HepG2 (cell line): ENCODE data around the gene POLDIP3. TPM values are rescaled to one million over a fixed set of nuclear protein-coding genes. Genes with fewer than 3 reads are reported as not detected.
A peak's percentile ranks its signal among the peaks of the same experiment; 100 is the strongest.
"Not testable (repeated sequence)": the region's sequence is repeated elsewhere in the genome, so short reads cannot be mapped to it uniquely, and the experiment has no call there.

Source experiments
- ATAC-seq: fragments of 200-7000 bp; cut with Tn5 transposase; 3 replicates; pipeline ENCODE4 v1.9.1; 2020; ENCODE audit warnings: mild to moderate bottlenecking, moderate library complexity
- BruUV-seq: library from RNA; stranded (reverse); fragments of 400-500 nt; replicated peaks from 2 replicates; lab custom pipeline; 2021; lab: Mats Ljungman, UMichigan
- CTCF ChIA-PET: fragments of 300-600 bp; formaldehyde crosslinking; extraction: SDS; loops from one replicate; lab custom pipeline; 2021; ENCODE audit warnings: low total read pairs, inconsistent platforms, low intra/inter-chr PET ratio; lab: Yijun Ruan, JAX
- POLR2A ChIA-PET: fragments of 350-600 bp; sonication (Branson Sonifier 250); formaldehyde crosslinking; loops from one replicate; lab custom pipeline; 2020; ENCODE audit warnings: antibody characterized with exemption, inconsistent platforms; lab: Yijun Ruan, JAX
- DNase-seq: peaks from one replicate; pipeline ENCODE4 v3.0.0-alpha.2; 2015; ENCODE audit warnings: low spot score
- FAIRE-seq: peaks from 3 replicates; lab custom pipeline; 2011; peaks lifted over from hg19 to GRCh38; lab: Jason Lieb, UNC
- H2AFZ ChIP-seq: one replicate; pipeline ENCODE4 v1.6.1; 2011; ENCODE audit warnings: low read length, inconsistent platforms
- H3K27ac ChIP-seq: fragments of 300-600 bp; 3 replicates; pipeline ENCODE4 v1.8.0; 2011; ENCODE audit warnings: mixed run types, mild to moderate bottlenecking, mixed read lengths, low read length, inconsistent platforms; ENCODE audit not compliant: insufficient read depth; ENCODE audit errors: extremely low read length
- H3K27me3 ChIP-seq, 2 experiments: fragments of 200-600 bp in 1 of 2; 2 replicates in 1 of 2; 3 replicates in 1 of 2; pipeline versions ENCODE4 v1.6.0 to v1.8.0; 2011; ENCODE audit warnings: low read length in 2 of 2, mild to moderate bottlenecking in 2 of 2, moderate library complexity in 2 of 2, inconsistent platforms in 1 of 2; ENCODE audit not compliant: insufficient read depth in 2 of 2, control insufficient read depth in 1 of 2
- H3K36me3 ChIP-seq, 2 experiments: fragments of 200-600 bp in 1 of 2; replicated peaks in 1 of 2; 2 replicates in 1 of 2; 3 replicates in 1 of 2; pipeline versions ENCODE4 v1.5.1 to v1.8.0; 2011; ENCODE audit warnings: low read length in 2 of 2, inconsistent platforms in 1 of 2; ENCODE audit not compliant: insufficient read depth in 2 of 2, control insufficient read depth in 1 of 2
- H3K4me1 ChIP-seq: 2 replicates; pipeline ENCODE4 v1.5.1; 2012; ENCODE audit warnings: low read length, inconsistent platforms; ENCODE audit not compliant: insufficient read depth
- H3K4me2 ChIP-seq: 2 replicates; pipeline ENCODE4 v1.6.0; 2011; ENCODE audit warnings: low read depth, low read length, inconsistent platforms
- H3K4me3 ChIP-seq, 3 experiments: fragments of 200-600 bp in 1 of 3; sonication (generic), shearing (Covaris generic) in 1 of 3; replicated peaks in 1 of 3; 2 replicates each; pipeline ENCODE4 v1.5.1; 2011 to 2016; ENCODE audit warnings: low read length in 3 of 3, inconsistent platforms in 2 of 3, low read depth in 2 of 3, mild to moderate bottlenecking in 2 of 3, control low read depth in 1 of 3, mixed read lengths in 1 of 3; ENCODE audit not compliant: insufficient read depth in 1 of 3
- H3K79me2 ChIP-seq: one replicate; pipeline ENCODE4 v1.6.1; 2011; ENCODE audit warnings: low read length, inconsistent platforms; ENCODE audit not compliant: insufficient read depth
- H3K9ac ChIP-seq: 2 replicates; pipeline ENCODE4 v1.6.0; 2011; ENCODE audit warnings: mild to moderate bottlenecking, low read depth, low read length, inconsistent platforms; ENCODE audit not compliant: insufficient read depth
- H3K9me3 ChIP-seq: 2 replicates; pipeline ENCODE4 v1.5.1; 2012; ENCODE audit warnings: mild to moderate bottlenecking, low read length
- H4K20me1 ChIP-seq: 2 replicates; pipeline ENCODE4 v1.6.0; 2011; ENCODE audit warnings: inconsistent platforms, mild to moderate bottlenecking, low read length, moderate library complexity; ENCODE audit not compliant: insufficient read depth
- KLF11 ChIP-seq: IDR thresholded peaks from 2 replicates; pipeline ENCODE4 v1.6.1; 2016; ENCODE audit warnings: missing compliant biosample characterization
- NCOA1 ChIP-seq: sonication (generic); formaldehyde crosslinking; IDR thresholded peaks from 2 replicates; pipeline ENCODE4 v1.9.0; 2021; ENCODE audit warnings: missing genetic modification reagents
- NR2F6 ChIP-seq, 2 experiments: IDR thresholded peaks; 2 replicates each; pipeline ENCODE4 v1.6.1; 2016; ENCODE audit warnings: antibody characterized with exemption in 1 of 2, mild to moderate bottlenecking in 1 of 2
- PPARG ChIP-seq: conservative IDR thresholded peaks from 2 replicates; pipeline ENCODE4 v1.6.1; 2016; ENCODE audit warnings: missing biosample characterization, missing genetic modification reagents
- SOX13 ChIP-seq, 3 experiments: fragments of 450-650 bp in 1 of 3; sonication (generic) in 1 of 3; formaldehyde crosslinking in 1 of 3; IDR thresholded peaks in 2 of 3; conservative IDR thresholded peaks in 1 of 3; 2 replicates each; pipeline versions ENCODE4 v1.5.0 to v1.6.1; 2016 to 2020; ENCODE audit warnings: antibody characterized with exemption in 1 of 3, mild to moderate bottlenecking in 1 of 3, missing compliant biosample characterization in 1 of 3, missing genetic modification reagents in 1 of 3, moderate library complexity in 1 of 3
- SOX6 ChIP-seq, 2 experiments: fragments of 450-650 bp in 1 of 2; sonication (generic) in 1 of 2; formaldehyde crosslinking in 1 of 2; IDR thresholded peaks; 2 replicates each; pipeline versions ENCODE4 v1.4.0 to v1.6.1; 2017 to 2020; ENCODE audit warnings: antibody characterized with exemption in 1 of 2, mild to moderate bottlenecking in 1 of 2, missing genetic modification reagents in 1 of 2
- ZNF331 ChIP-seq: sonication (generic); formaldehyde crosslinking; IDR thresholded peaks from 2 replicates; pipeline ENCODE4 v1.4.0; 2020; ENCODE audit warnings: missing genetic modification reagents
- ZNF468 ChIP-seq: sonication (generic); formaldehyde crosslinking; IDR thresholded peaks from 2 replicates; pipeline ENCODE4 v1.8.0; 2022; ENCODE audit warnings: mild to moderate bottlenecking, moderate library complexity, missing genetic modification reagents
- WGBS: methylation state at CpG from one replicate; pipeline ENCODE4 v1.1.6; 2017; ENCODE audit warnings: low lambda C conversion rate; 5-methylcytosine and 5-hydroxymethylcytosine counted together
- in situ Hi-C: cut with HindIII; loops from 2 replicates; pipeline ENCODE4 v1.10.0; 2017; ENCODE audit warnings: low pct_unique_long_range_greater_than_20kb; ENCODE audit not compliant: extremely low pct_ligation_motif_present
- intact Hi-C: fragments of 100-400 bp; cut with micrococcal nuclease; formaldehyde crosslinking; loops from one replicate; pipeline ENCODE4 v1.10.0; 2022; ENCODE audit not compliant: unreplicated experiment
- polyA plus RNA-seq, 8 experiments: library from polyadenylated mRNA; depleted of rRNA in 3 of 8; stranded (reverse) in 7 of 8; unstranded in 1 of 8; fragments of >200 nt; fragmentation: Illumina TruSeq in 4 of 8; extraction: Trizol in 4 of 8; gene quantifications; 2 replicates each; pipeline versions ENCODE4 v1.2.1 to v1.2.3, GENCODE V29; 2011 to 2016; ENCODE audit warnings: low read depth in 4 of 8, missing spikeins in 1 of 8, mixed read lengths in 1 of 8; ENCODE audit not compliant: insufficient read depth in 1 of 8
- total RNA-seq, 5 experiments: library from RNA; depleted of rRNA; stranded (reverse); fragments of >200 nt; fragmentation: Illumina TruSeq; extraction: Trizol; gene quantifications; 2 replicates each; pipeline ENCODE4 v1.2.3, GENCODE V29; 2016; ENCODE audit warnings: low read depth in 1 of 5
- TF ChIP-seq, protein P1 (sequence below): IDR thresholded peaks from 2 replicates; pipeline ENCODE4 v1.6.1; 2012; ENCODE audit warnings: inconsistent platforms

Gene POLDIP3
- total and polyA plus RNA-seq, 2 of the 13 experiments (the other 11 are each of a cell fraction or from before 2014, with no cell fraction given) = 45.8 to 47.4 TPM

- TF ChIP-seq, protein P1, sequence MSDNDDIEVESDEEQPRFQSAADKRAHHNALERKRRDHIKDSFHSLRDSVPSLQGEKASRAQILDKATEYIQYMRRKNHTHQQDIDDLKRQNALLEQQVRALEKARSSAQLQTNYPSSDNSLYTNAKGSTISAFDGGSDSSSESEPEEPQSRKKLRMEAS = peak; percentile 44; the same call in 1 of the 2 replicates
- no peak for TF ChIP-seq KLF11 (CRISPR knock-in tag)
- 0 out of 2 replicates have a peak, but pooled peaks have one; percentile 37 for TF ChIP-seq PPARG (CRISPR knock-in tag)
- TF ChIP-seq NR2F6 (IDR thresholded peaks at IDR 0.05) = no peak
- peak; percentile 68 for TF ChIP-seq NR2F6 (CRISPR knock-in tag; IDR thresholded peaks at IDR 0.05)
- no peak for TF ChIP-seq NCOA1 (CRISPR knock-in tag)
- no peak for TF ChIP-seq ZNF468 (CRISPR knock-in tag)
- TF ChIP-seq SOX6 (IDR thresholded peaks at IDR 0.05) = no peak
- peak; percentile 48; the same call in 1 of the 2 replicates for TF ChIP-seq SOX6 (CRISPR knock-in tag; IDR thresholded peaks at IDR 0.05)
- 0 out of 2 replicates have a peak, but pooled peaks have one; percentile 30 for TF ChIP-seq ZNF331
- TF ChIP-seq SOX13 (IDR thresholded peaks at IDR 0.05) = no peak
- peak in 1 of 2 experiments; percentile 72; a peak in 2 of 4 replicates for TF ChIP-seq SOX13 (CRISPR knock-in tag; conservative IDR thresholded peaks at IDR 0.05 in 1 of 2, IDR thresholded peaks at IDR 0.05 in 1 of 2)
These were observed 70.0 kb downstream of the POLDIP3 start (continued) for GRCh38 chr22:42544686-42545085.

GRCh38 chr22:42539236-42539771 is 75.4 kb downstream of the POLDIP3 start:
- intact Hi-C loops, in situ Hi-C loops, DNase-seq, POLR2A ChIA-PET, H3K27me3 ChIP-seq, H3K9me3 ChIP-seq, H4K20me1 ChIP-seq, CTCF ChIA-PET, H3K36me3 ChIP-seq, H2AFZ ChIP-seq, H3K9ac ChIP-seq, H3K27ac ChIP-seq, H3K4me3 ChIP-seq, H3K79me2 ChIP-seq, BruUV-seq, FAIRE-seq, H3K4me2 ChIP-seq: not testable (repeated sequence)
- peaks cover 24% of the 10 kb centered on the region for H3K4me1 ChIP-seq
- WGBS = no CpG with 5 or more reads among the region's 11 CpGs
- peak; percentile 66 for ATAC-seq

- H3K9me3 ChIP-seq, H3K36me3 ChIP-seq, FAIRE-seq, H3K4me3 ChIP-seq, DNase-seq, H3K27ac ChIP-seq, BruUV-seq, in situ Hi-C loops, H3K4me2 ChIP-seq, H3K9ac ChIP-seq, H3K27me3 ChIP-seq, POLR2A ChIA-PET, H4K20me1 ChIP-seq, H2AFZ ChIP-seq, CTCF ChIA-PET, intact Hi-C loops, H3K79me2 ChIP-seq: not testable (repeated sequence)
- peak; percentile 57 for ATAC-seq
- WGBS = 50% methylated on average over 7 of the region's 14 CpGs
- H3K4me1 ChIP-seq = peaks cover 31% of the 10 kb centered on the region
These were observed 77.4 kb downstream of the POLDIP3 start for GRCh38 chr22:42537199-42537831.
